Stomach (tissue), 4 donors: ENCODE measurements around the gene SNRNP40.

Experiments
- CTCF ChIP-seq, 7 experiments: fragments of 450-650 bp in 4 of 7; fragments of 200-600 bp in 3 of 7; sonication (generic) in 3 of 7; IDR thresholded peaks; one replicate each; pipeline ENCODE4 v1.5.1; 2016 to 2019; ENCODE audit warnings: antibody characterized with exemption in 7 of 7, control low read depth in 2 of 7, mild to moderate bottlenecking in 1 of 7
- POLR2A ChIP-seq, 4 donors: fragments of 450-650 bp; IDR thresholded peaks; one replicate each; pipeline ENCODE4 v1.6.1; 2016; ENCODE audit warnings: antibody characterized with exemption in 4 of 4, control low read depth in 2 of 4, mild to moderate bottlenecking in 1 of 4, moderate library complexity in 1 of 4
- POLR2AphosphoS5 ChIP-seq, 3 donors: sonication (generic); formaldehyde crosslinking; IDR thresholded peaks; one replicate each; pipeline ENCODE4 v1.6.1; 2016; ENCODE audit warnings: antibody characterized with exemption in 3 of 3

- no peak for TF ChIP-seq POLR2A (IDR thresholded peaks at IDR 0.05)
- no peak for TF ChIP-seq CTCF (IDR thresholded peaks at IDR 0.05)
- no peak for TF ChIP-seq POLR2AphosphoS5 (IDR thresholded peaks at IDR 0.05)
Observed at GRCh38 chr1:31215065-31215570, 81.5 kb downstream of the SNRNP40 start.
